Peyer's patch (tissue), 4 donors: ENCODE data around the gene PLOD1. TPM values are rescaled to one million over a fixed set of nuclear protein-coding genes. Genes with fewer than 3 reads are reported as not detected.

Experiments
- DNase-seq, 3 donors: peaks; one replicate each; pipeline ENCODE4 v3.0.0-alpha.2; 2017 to 2019
- H3K27ac ChIP-seq, 4 donors: fragments of 200-600 bp; sonication (generic); one replicate each; pipeline ENCODE4 v1.5.1; 2016 to 2019
- H3K27me3 ChIP-seq, 2 donors: fragments of 200-600 bp; sonication (generic); one replicate each; pipeline ENCODE4 v1.5.1; 2019
- H3K36me3 ChIP-seq, 3 donors: fragments of 200-600 bp; sonication (generic); one replicate each; pipeline ENCODE4 v1.5.1; 2016 to 2019
- H3K4me1 ChIP-seq, 4 donors: fragments of 200-600 bp; sonication (generic); one replicate each; pipeline ENCODE4 v1.5.1; 2016 to 2019
- H3K4me3 ChIP-seq, 4 donors: fragments of 200-600 bp; sonication (generic); 1 replicate in 3 of 4; 2 replicates in 1 of 4; pipeline ENCODE4 v1.5.1; 2016 to 2019; ENCODE audit warnings: mild to moderate bottlenecking in 1 of 4
- H3K9me3 ChIP-seq, 4 donors: fragments of 200-600 bp; sonication (generic); one replicate each; pipeline ENCODE4 v1.5.1; 2016 to 2019; ENCODE audit warnings: mild to moderate bottlenecking in 1 of 4
- CTCF ChIP-seq, 6 experiments: fragments of 450-650 bp in 4 of 6; fragments of 200-600 bp in 2 of 6; sonication (generic) in 1 of 6; IDR thresholded peaks; one replicate each; pipeline ENCODE4 v1.5.1; 2017 to 2019; ENCODE audit warnings: antibody characterized with exemption in 6 of 6, mild to moderate bottlenecking in 3 of 6, moderate library complexity in 1 of 6
- POLR2A ChIP-seq, 2 donors: fragments of 450-650 bp; IDR thresholded peaks; one replicate each; pipeline ENCODE4 v1.5.1; 2017; ENCODE audit warnings: antibody characterized with exemption in 2 of 2, mild to moderate bottlenecking in 2 of 2, moderate library complexity in 2 of 2
- total RNA-seq, 4 donors: library from RNA; depleted of rRNA; stranded (reverse); fragments of >200 nt; gene quantifications; one replicate each; pipeline ENCODE4 v1.1.0, GENCODE V29; 2016

PLOD1 gene
- total RNA-seq, result 10 to 100 TPM; 23.9 to 75.2 (median 47.0) TPM

- TF ChIP-seq CTCF (IDR thresholded peaks at IDR 0.05), result no peak
- TF ChIP-seq POLR2A (IDR thresholded peaks at IDR 0.05), result peak; percentile 40 to 57
- Histone ChIP-seq H3K4me3 (peak within 1 kb of the TSS; percentile 54 to 76 (median 70)), H3K27me3 (no peaks in the 10 kb centered on the region), H3K9me3 (no peaks in the 10 kb centered on the region), H3K27ac (peak within 1 kb of the TSS; percentile 50 to 78 (median 74)), H3K4me1 (peaks cover 0 to 55% (median 2%) of the 10 kb centered on the region in 4 donors), H3K36me3 (no peaks in the 10 kb centered on the region)
- peak; percentile 87 to 94 (median 92) for DNase-seq
These were observed at the start of gene PLOD1 for GRCh38 chr1:11934302-11935056. Gene PLOD1, plus strand, starts transcription at chr1:11934717. Its CDS starts 63 bp downstream, at chr1:11934780.

- no peak for DNase-seq
- Histone ChIP-seq H3K4me3 (no peak overlapping the region), H3K27me3 (no peaks in the 10 kb centered on the region), H3K36me3 (no peaks in the 10 kb centered on the region), H3K9me3 (no peaks in the 10 kb centered on the region), H3K4me1 (peaks cover 0 to 8% (median 0%) of the 10 kb centered on the region in 4 donors), H3K27ac (no peak overlapping the region)
- TF ChIP-seq CTCF (IDR thresholded peaks at IDR 0.05) (no peak), POLR2A (IDR thresholded peaks at IDR 0.05) (no peak)
These were observed 48.6 kb upstream of the PLOD1 start for GRCh38 chr1:11885916-11886315.

GRCh38 chr1:11886986-11887665 lies 47.4 kb upstream of the PLOD1 start:
- Histone ChIP-seq H3K9me3 (no peaks in the 10 kb centered on the region), H3K4me3 (no peak overlapping the region)
- TF ChIP-seq CTCF (IDR thresholded peaks at IDR 0.05), result no peak
- TF ChIP-seq POLR2A (IDR thresholded peaks at IDR 0.05), result no peak

GRCh38 chr1:11887666-11888007 lies 46.9 kb upstream of the PLOD1 start:
- Histone ChIP-seq H3K27me3 (no peaks in the 10 kb centered on the region), H3K9me3 (no peaks in the 10 kb centered on the region), H3K4me3 (no peak overlapping the region), H3K27ac (no peak overlapping the region), H3K4me1 (peaks cover 0 to 7% (median 0%) of the 10 kb centered on the region in 4 donors), H3K36me3 (no peaks in the 10 kb centered on the region)
- DNase-seq, result no peak
- TF ChIP-seq CTCF (IDR thresholded peaks at IDR 0.05), result no peak
- no peak for TF ChIP-seq POLR2A (IDR thresholded peaks at IDR 0.05)

More at GRCh38 chr1:11886986-11887665, 47.4 kb upstream of the PLOD1 start:
- no peak for DNase-seq
- Histone ChIP-seq H3K27me3 (no peaks in the 10 kb centered on the region), H3K4me1 (peaks cover 0 to 8% (median 0%) of the 10 kb centered on the region in 4 donors), H3K27ac (no peak overlapping the region), H3K36me3 (no peaks in the 10 kb centered on the region)

- H3K27ac ChIP-seq, result no peak overlapping the region
- no peak overlapping the region for H3K4me3 ChIP-seq
- DNase-seq, result no peak
- TF ChIP-seq CTCF (IDR thresholded peaks at IDR 0.05), result no peak
- TF ChIP-seq POLR2A (IDR thresholded peaks at IDR 0.05), result no peak
- no peaks in the 10 kb centered on the region for H3K36me3 ChIP-seq
- H3K27me3 ChIP-seq, result no peaks in the 10 kb centered on the region
- H3K9me3 ChIP-seq, result no peaks in the 10 kb centered on the region
- no peaks in the 10 kb centered on the region for H3K4me1 ChIP-seq
These were observed 46.2 kb upstream of the PLOD1 start for GRCh38 chr1:11888206-11888876.
